Measurements from ENCODE around the gene STAT3.

The STAT3 gene

GRCh38 chr17:42288803-42289610 is 99.2 kb downstream of the STAT3 start:
- Mint-ChIP-seq H3K27ac (peak overlapping the region; percentile 93), H3K36me3 (ENCODE audit: low read depth) (peaks cover 62% of the 10 kb centered on the region), H3K9me3 (no peaks in the 10 kb centered on the region), H3K4me1 (ENCODE audit: low read depth) (peaks cover 70% of the 10 kb centered on the region), H3K27me3 (no peaks in the 10 kb centered on the region), H3K4me3 (peak overlapping the region; percentile 91)
- intact Hi-C loops (cut with micrococcal nuclease): loop anchor here (2.0 to 10.0 kb wide), 2 partner anchors 16 to 264 kb away; partner anchors contain the start of gene NKIRAS2

GRCh38 chr17:42287977-42288802 is 100.1 kb downstream of the STAT3 start, which contains the start of gene STAT5A:
Gene STAT5A, plus strand, starts transcription at chr17:42288498. Its CDS starts 914 bp downstream, at chr17:42289412.
- H3K27me3 Mint-ChIP-seq: no peaks in the 10 kb centered on the region
- H3K4me1 Mint-ChIP-seq (ENCODE audit: low read depth): peaks cover 71% of the 10 kb centered on the region
- peaks cover 54% of the 10 kb centered on the region for H3K36me3 Mint-ChIP-seq (ENCODE audit: low read depth)
- no peaks in the 10 kb centered on the region for H3K9me3 Mint-ChIP-seq
- peak within 1 kb of the TSS; percentile 93 for H3K27ac Mint-ChIP-seq
- peak within 1 kb of the TSS; percentile 91 for H3K4me3 Mint-ChIP-seq
- intact Hi-C loops (cut with micrococcal nuclease): loop anchor here (2.0 to 10.0 kb wide), 2 partner anchors 15 to 263 kb away; partner anchors contain the start of gene NKIRAS2

GRCh38 chr17:42287305-42287976 is 100.8 kb downstream of the STAT3 start:
- Mint-ChIP-seq H3K4me1 (ENCODE audit: low read depth) (peaks cover 78% of the 10 kb centered on the region), H3K4me3 (peak overlapping the region; percentile 91), H3K9me3 (no peaks in the 10 kb centered on the region), H3K27me3 (no peaks in the 10 kb centered on the region), H3K36me3 (ENCODE audit: low read depth) (peaks cover 47% of the 10 kb centered on the region), H3K27ac (peak overlapping the region; percentile 93)
- intact Hi-C loops (cut with micrococcal nuclease): loop anchor here (10.0 kb wide), 1 partner anchor 263 kb away; the partner anchor contains the start of gene NKIRAS2

GRCh38 chr17:42286411-42287221 is 101.6 kb downstream of the STAT3 start:
- H3K27me3 Mint-ChIP-seq: no peaks in the 10 kb centered on the region
- peak overlapping the region; percentile 93 for H3K27ac Mint-ChIP-seq
- H3K4me1 Mint-ChIP-seq (ENCODE audit: low read depth): peaks cover 75% of the 10 kb centered on the region
- peak overlapping the region; percentile 91 for H3K4me3 Mint-ChIP-seq
- intact Hi-C loops (cut with micrococcal nuclease): loop anchor here (10.0 kb wide), 1 partner anchor 262 kb away; the partner anchor contains the start of gene NKIRAS2
- H3K36me3 Mint-ChIP-seq (ENCODE audit: low read depth): peaks cover 38% of the 10 kb centered on the region
- H3K9me3 Mint-ChIP-seq: no peaks in the 10 kb centered on the region

- intact Hi-C loops (cut with micrococcal nuclease): loop anchor here (10.0 kb wide), 1 partner anchor 261 kb away; the partner anchor contains the start of gene NKIRAS2
- H3K36me3 Mint-ChIP-seq (ENCODE audit: low read depth): peaks cover 27% of the 10 kb centered on the region
- H3K27me3 Mint-ChIP-seq: no peaks in the 10 kb centered on the region
- H3K4me3 Mint-ChIP-seq: peak overlapping the region; percentile 91
- H3K4me1 Mint-ChIP-seq (ENCODE audit: low read depth): peaks cover 64% of the 10 kb centered on the region
- no peaks in the 10 kb centered on the region for H3K9me3 Mint-ChIP-seq
- peak overlapping the region; percentile 93 for H3K27ac Mint-ChIP-seq
These were observed 102.7 kb downstream of the STAT3 start for GRCh38 chr17:42285346-42286050.

GRCh38 chr17:42284566-42284965 is 103.7 kb downstream of the STAT3 start:
- intact Hi-C loops (cut with micrococcal nuclease): loop anchor here (10.0 kb wide), 1 partner anchor 260 kb away; the partner anchor contains the start of gene NKIRAS2
- H3K4me3 Mint-ChIP-seq: no peak overlapping the region

GRCh38 chr17:42284024-42284369 is 104.2 kb downstream of the STAT3 start:
- Mint-ChIP-seq H3K9me3 (no peaks in the 10 kb centered on the region), H3K4me3 (no peak overlapping the region), H3K4me1 (ENCODE audit: low read depth) (peaks cover 49% of the 10 kb centered on the region), H3K36me3 (ENCODE audit: low read depth) (peaks cover 12% of the 10 kb centered on the region), H3K27me3 (no peaks in the 10 kb centered on the region), H3K27ac (peak overlapping the region; percentile 77)
- intact Hi-C loops (cut with micrococcal nuclease): loop anchor here (10.0 kb wide), 1 partner anchor 259 kb away; the partner anchor contains the start of gene NKIRAS2

More at GRCh38 chr17:42284566-42284965, 103.7 kb downstream of the STAT3 start:
- no peaks in the 10 kb centered on the region for H3K9me3 Mint-ChIP-seq
- H3K4me1 Mint-ChIP-seq (ENCODE audit: low read depth): peaks cover 54% of the 10 kb centered on the region
- peaks cover 18% of the 10 kb centered on the region for H3K36me3 Mint-ChIP-seq (ENCODE audit: low read depth)
- H3K27ac Mint-ChIP-seq: peak overlapping the region; percentile 93
- H3K27me3 Mint-ChIP-seq: no peaks in the 10 kb centered on the region

- no peak overlapping the region for H3K4me3 Mint-ChIP-seq
- H3K4me1 Mint-ChIP-seq (ENCODE audit: low read depth): peaks cover 47% of the 10 kb centered on the region
- peaks cover 8% of the 10 kb centered on the region for H3K36me3 Mint-ChIP-seq (ENCODE audit: low read depth)
- no peaks in the 10 kb centered on the region for H3K27me3 Mint-ChIP-seq
- intact Hi-C loops (cut with micrococcal nuclease): loop anchor here (10.0 kb wide), 1 partner anchor 259 kb away; the partner anchor contains the start of gene NKIRAS2
- H3K9me3 Mint-ChIP-seq: no peaks in the 10 kb centered on the region
- H3K27ac Mint-ChIP-seq: peak overlapping the region; percentile 77
These were observed 104.8 kb downstream of the STAT3 start for GRCh38 chr17:42283241-42284023.

GRCh38 chr17:42282478-42283080 is 105.7 kb downstream of the STAT3 start:
- H3K27me3 Mint-ChIP-seq: peaks cover 2% of the 10 kb centered on the region
- H3K36me3 Mint-ChIP-seq (ENCODE audit: low read depth): peaks cover 3% of the 10 kb centered on the region
- H3K9me3 Mint-ChIP-seq: no peaks in the 10 kb centered on the region
- intact Hi-C loops (cut with micrococcal nuclease): loop anchor here (10.0 kb wide), 1 partner anchor 258 kb away; the partner anchor contains the start of gene NKIRAS2
- peak overlapping the region; percentile 77 for H3K27ac Mint-ChIP-seq
- H3K4me3 Mint-ChIP-seq: no peak overlapping the region
- peaks cover 43% of the 10 kb centered on the region for H3K4me1 Mint-ChIP-seq (ENCODE audit: low read depth)

- H3K4me3 Mint-ChIP-seq: no peak overlapping the region
- H3K27ac Mint-ChIP-seq: no peak overlapping the region
- intact Hi-C loops (cut with micrococcal nuclease): loop anchor here (10.0 kb wide), 1 partner anchor 257 kb away; the partner anchor contains the start of gene NKIRAS2
- peaks cover 43% of the 10 kb centered on the region for H3K4me1 Mint-ChIP-seq (ENCODE audit: low read depth)
- H3K27me3 Mint-ChIP-seq: peaks cover 5% of the 10 kb centered on the region
- H3K36me3 Mint-ChIP-seq (ENCODE audit: low read depth): no peaks in the 10 kb centered on the region
- no peaks in the 10 kb centered on the region for H3K9me3 Mint-ChIP-seq
These were observed 106.6 kb downstream of the STAT3 start for GRCh38 chr17:42281571-42282096.

All from dendritic cell treated with granulocyte-macrophage colony-stimulating factor and Interleukin-4, amounts not matched to agents 40 ng/mL and 50 ng/mL, for 4 days (primary cell).